Measurements from ENCODE around the gene PRKCB.
"Not testable (repeated sequence)": the region's sequence is repeated elsewhere in the genome, so short reads cannot be mapped to it uniquely, and the experiment has no call there.

PRKCB gene

DNA sequence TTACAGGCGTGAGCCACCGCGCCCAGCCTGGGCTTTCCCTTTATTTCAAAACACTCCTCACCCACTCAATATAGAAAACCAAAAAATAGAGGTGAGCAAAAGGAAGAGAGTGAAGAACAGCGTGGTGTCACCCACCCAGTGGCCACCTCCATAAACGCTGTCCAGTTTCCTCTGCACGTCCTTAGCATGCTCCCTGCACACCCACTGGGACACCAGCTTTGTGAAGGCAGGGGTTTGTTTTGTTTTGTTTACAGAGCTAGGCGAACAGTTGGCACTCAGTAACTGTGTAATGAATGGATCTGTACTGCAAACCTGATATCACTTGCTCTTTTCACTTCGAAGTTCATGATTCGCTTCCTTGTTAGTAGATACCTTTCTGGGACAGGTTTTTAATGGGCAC lies 73.0 kb downstream of the PRKCB start:
- Histone ChIP-seq H3F3A (ENCODE audit: low read depth) (no peaks in the 10 kb centered on the region), H2AFZ (ENCODE audit: low read length) (no peak overlapping the region), H3K4me1 (ENCODE audit: insufficient read depth, low read length, poor library complexity, severe bottlenecking) (peaks cover 61% of the 10 kb centered on the region), H3K27me3 (ENCODE audit: insufficient read depth, low read length, poor library complexity, severe bottlenecking) (no peaks in the 10 kb centered on the region), H3K4me3 (ENCODE audit: low read length, poor library complexity, severe bottlenecking) (no peak overlapping the region), H3K79me2 (ENCODE audit: insufficient read depth, low read length) (peaks cover 80% of the 10 kb centered on the region), H3K9me3 (ENCODE audit: insufficient read depth, low read depth, low read length) (no peaks in the 10 kb centered on the region), H3K36me3 (ENCODE audit: insufficient read depth, low read length) (no peaks in the 10 kb centered on the region), H3K9ac (ENCODE audit: low read depth, low read length, poor library complexity, severe bottlenecking) (no peak overlapping the region), H3K9me2 (replicated peaks; ENCODE audit: low read depth, low read length) (no peaks in the 10 kb centered on the region), H3K4me2 (ENCODE audit: low read depth, low read length, poor library complexity, severe bottlenecking) (no peak overlapping the region), H4K20me1 (ENCODE audit: insufficient read depth, low read length, poor library complexity, severe bottlenecking) (no peaks in the 10 kb centered on the region)
- TF ChIP-seq EZH2phosphoT487 (IDR thresholded peaks at IDR 0.05; ENCODE audit: borderline replicate concordance) = no peak
- TF ChIP-seq, protein P1, sequence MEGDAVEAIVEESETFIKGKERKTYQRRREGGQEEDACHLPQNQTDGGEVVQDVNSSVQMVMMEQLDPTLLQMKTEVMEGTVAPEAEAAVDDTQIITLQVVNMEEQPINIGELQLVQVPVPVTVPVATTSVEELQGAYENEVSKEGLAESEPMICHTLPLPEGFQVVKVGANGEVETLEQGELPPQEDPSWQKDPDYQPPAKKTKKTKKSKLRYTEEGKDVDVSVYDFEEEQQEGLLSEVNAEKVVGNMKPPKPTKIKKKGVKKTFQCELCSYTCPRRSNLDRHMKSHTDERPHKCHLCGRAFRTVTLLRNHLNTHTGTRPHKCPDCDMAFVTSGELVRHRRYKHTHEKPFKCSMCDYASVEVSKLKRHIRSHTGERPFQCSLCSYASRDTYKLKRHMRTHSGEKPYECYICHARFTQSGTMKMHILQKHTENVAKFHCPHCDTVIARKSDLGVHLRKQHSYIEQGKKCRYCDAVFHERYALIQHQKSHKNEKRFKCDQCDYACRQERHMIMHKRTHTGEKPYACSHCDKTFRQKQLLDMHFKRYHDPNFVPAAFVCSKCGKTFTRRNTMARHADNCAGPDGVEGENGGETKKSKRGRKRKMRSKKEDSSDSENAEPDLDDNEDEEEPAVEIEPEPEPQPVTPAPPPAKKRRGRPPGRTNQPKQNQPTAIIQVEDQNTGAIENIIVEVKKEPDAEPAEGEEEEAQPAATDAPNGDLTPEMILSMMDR (conservative IDR thresholded peaks at IDR 0.05; ENCODE audit: low read length) = no peak

DNA sequence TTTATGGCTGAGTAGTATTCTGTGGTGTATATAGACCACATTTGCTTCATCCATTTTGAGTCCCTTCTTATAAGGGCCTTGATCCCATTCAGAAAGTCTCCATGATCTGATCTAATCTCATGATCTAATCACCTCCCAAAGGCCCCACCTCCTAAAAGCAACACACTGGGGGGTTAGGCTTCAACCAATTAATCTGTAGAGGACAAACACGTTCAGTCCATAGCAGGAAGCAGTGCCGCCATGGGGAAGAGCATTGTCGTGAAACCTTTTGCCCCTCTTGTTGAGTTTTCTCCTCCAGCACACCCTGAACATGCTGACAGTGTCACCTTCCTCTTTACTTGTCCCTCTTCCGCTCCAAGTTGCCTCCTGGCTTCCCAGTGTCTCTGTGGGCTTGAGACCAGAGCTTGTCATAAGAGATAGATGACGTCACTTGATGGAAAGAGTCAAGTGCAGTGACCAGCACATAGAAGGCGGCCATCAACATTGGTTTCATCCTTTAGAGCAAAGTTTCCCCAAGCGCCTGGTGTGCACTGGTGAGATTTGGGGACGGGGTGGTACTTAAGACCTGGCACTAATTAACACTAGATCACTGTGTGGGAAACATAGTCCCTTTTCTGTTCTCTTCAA lies 74.1 kb downstream of the PRKCB start:
- no peaks in the 10 kb centered on the region for H3K9me2 ChIP-seq (replicated peaks; ENCODE audit: low read depth, low read length)
- H3K4me2 ChIP-seq (ENCODE audit: low read depth, low read length, poor library complexity, severe bottlenecking) = no peak overlapping the region
- TF ChIP-seq, protein P1 (conservative IDR thresholded peaks at IDR 0.05; ENCODE audit: low read length) = no peak
- TF ChIP-seq EZH2phosphoT487 (IDR thresholded peaks at IDR 0.05; ENCODE audit: borderline replicate concordance) = no peak
- H3K4me1 ChIP-seq (ENCODE audit: insufficient read depth, low read length, poor library complexity, severe bottlenecking) = peaks cover 66% of the 10 kb centered on the region
- H4K20me1 ChIP-seq (ENCODE audit: insufficient read depth, low read length, poor library complexity, severe bottlenecking) = no peaks in the 10 kb centered on the region
- H3F3A ChIP-seq (ENCODE audit: low read depth) = no peaks in the 10 kb centered on the region
- H3K9ac ChIP-seq (ENCODE audit: low read depth, low read length, poor library complexity, severe bottlenecking) = no peak overlapping the region
- no peaks in the 10 kb centered on the region for H3K27me3 ChIP-seq (ENCODE audit: insufficient read depth, low read length, poor library complexity, severe bottlenecking)
- peaks cover 79% of the 10 kb centered on the region for H3K79me2 ChIP-seq (ENCODE audit: insufficient read depth, low read length)
- no peaks in the 10 kb centered on the region for H3K9me3 ChIP-seq (ENCODE audit: insufficient read depth, low read depth, low read length)
- H3K4me3 ChIP-seq (ENCODE audit: low read length, poor library complexity, severe bottlenecking) = no peak overlapping the region
- no peaks in the 10 kb centered on the region for H3K36me3 ChIP-seq (ENCODE audit: insufficient read depth, low read length)
- H2AFZ ChIP-seq (ENCODE audit: low read length) = no peak overlapping the region

DNA sequence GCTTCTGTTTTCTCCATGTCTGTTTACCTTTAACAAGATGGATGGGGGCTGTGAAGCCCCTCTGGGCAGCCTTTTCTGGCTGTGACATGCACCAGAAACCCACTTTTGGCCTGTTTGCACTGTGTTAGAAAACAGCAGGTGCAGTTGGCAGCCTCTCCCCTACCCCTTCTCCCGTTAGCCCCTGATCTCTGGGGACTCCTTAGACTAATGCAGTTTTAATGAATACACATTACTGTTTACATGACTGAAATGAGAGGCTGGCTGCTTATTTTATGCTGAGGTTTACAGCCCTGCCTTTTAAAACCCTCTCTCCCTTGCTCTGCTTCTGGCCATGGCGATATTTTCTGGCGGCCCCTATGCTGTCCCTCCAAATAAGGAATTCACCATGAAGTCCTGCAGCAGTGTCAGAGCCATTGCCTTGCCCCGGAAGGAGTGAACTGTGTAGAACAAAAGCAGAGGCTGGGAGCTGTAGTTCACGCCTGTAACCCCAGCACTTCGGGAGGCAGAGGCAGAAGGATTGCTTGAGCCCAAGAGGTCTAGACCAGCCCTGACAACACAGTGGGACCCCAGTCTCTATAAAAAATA lies 79.3 kb downstream of the PRKCB start:
- Histone ChIP-seq H3K9me3 (ENCODE audit: insufficient read depth, low read depth, low read length) (no peaks in the 10 kb centered on the region), H3K36me3 (ENCODE audit: insufficient read depth, low read length) (no peaks in the 10 kb centered on the region), H3K4me3 (ENCODE audit: low read length, poor library complexity, severe bottlenecking) (peak overlapping the region; percentile 24), H3F3A (ENCODE audit: low read depth) (no peaks in the 10 kb centered on the region), H2AFZ (ENCODE audit: low read length) (no peak overlapping the region), H3K4me1 (ENCODE audit: insufficient read depth, low read length, poor library complexity, severe bottlenecking) (peaks cover 35% of the 10 kb centered on the region), H3K27me3 (ENCODE audit: insufficient read depth, low read length, poor library complexity, severe bottlenecking) (no peaks in the 10 kb centered on the region), H3K9me2 (replicated peaks; ENCODE audit: low read depth, low read length) (no peaks in the 10 kb centered on the region), H3K4me2 (ENCODE audit: low read depth, low read length, poor library complexity, severe bottlenecking) (peak overlapping the region; percentile 47), H4K20me1 (ENCODE audit: insufficient read depth, low read length, poor library complexity, severe bottlenecking) (no peaks in the 10 kb centered on the region), H3K9ac (ENCODE audit: low read depth, low read length, poor library complexity, severe bottlenecking) (peak overlapping the region; percentile 55), H3K79me2 (ENCODE audit: insufficient read depth, low read length) (peaks cover 82% of the 10 kb centered on the region)
- no peak for TF ChIP-seq EZH2phosphoT487 (IDR thresholded peaks at IDR 0.05; ENCODE audit: borderline replicate concordance)
- TF ChIP-seq, protein P1 (conservative IDR thresholded peaks at IDR 0.05; ENCODE audit: low read length) = no peak

DNA sequence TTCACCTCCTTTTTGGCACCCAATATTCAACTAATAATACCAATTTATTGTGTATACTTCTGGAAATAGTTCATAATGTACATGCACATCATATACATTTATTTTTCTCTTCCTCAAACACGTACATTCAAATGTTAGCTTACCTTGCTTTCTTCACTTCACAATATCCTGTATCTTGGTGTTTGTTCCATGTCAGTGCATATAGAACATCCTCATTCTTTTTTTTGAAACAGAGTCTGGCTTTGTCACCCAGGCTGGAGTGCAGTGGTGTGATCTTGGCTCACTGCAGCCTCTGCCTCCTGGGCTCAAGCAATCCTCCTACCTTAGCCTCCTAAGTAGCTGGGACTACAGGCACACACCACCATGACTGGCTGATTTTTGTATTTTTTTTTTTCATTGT lies 80.8 kb downstream of the PRKCB start:
- Histone ChIP-seq H3K4me1 (ENCODE audit: insufficient read depth, low read length, poor library complexity, severe bottlenecking) (peaks cover 28% of the 10 kb centered on the region), H3K79me2 (ENCODE audit: insufficient read depth, low read length) (peaks cover 84% of the 10 kb centered on the region)
- H3F3A ChIP-seq (ENCODE audit: low read depth); H3K9me2 ChIP-seq (replicated peaks; ENCODE audit: low read depth, low read length); H3K4me3 ChIP-seq (ENCODE audit: low read length, poor library complexity, severe bottlenecking); H3K27me3 ChIP-seq (ENCODE audit: insufficient read depth, low read length, poor library complexity, severe bottlenecking); H4K20me1 ChIP-seq (ENCODE audit: insufficient read depth, low read length, poor library complexity, severe bottlenecking); H3K36me3 ChIP-seq (ENCODE audit: insufficient read depth, low read length); H2AFZ ChIP-seq (ENCODE audit: low read length); H3K9ac ChIP-seq (ENCODE audit: low read depth, low read length, poor library complexity, severe bottlenecking); H3K4me2 ChIP-seq (ENCODE audit: low read depth, low read length, poor library complexity, severe bottlenecking); H3K9me3 ChIP-seq (ENCODE audit: insufficient read depth, low read depth, low read length): not testable (repeated sequence)
